ENCODE measurements around the gene NSRP1. TPM values are rescaled to one million over a fixed set of nuclear protein-coding genes. Genes with fewer than 3 reads are reported as not detected.
"Not testable (repeated sequence)": the region's sequence is repeated elsewhere in the genome, so short reads cannot be mapped to it uniquely, and the experiment has no call there.

The NSRP1 gene
- total RNA-seq, 2 donors from 2014 or later, result 20.9 TPM

DNA sequence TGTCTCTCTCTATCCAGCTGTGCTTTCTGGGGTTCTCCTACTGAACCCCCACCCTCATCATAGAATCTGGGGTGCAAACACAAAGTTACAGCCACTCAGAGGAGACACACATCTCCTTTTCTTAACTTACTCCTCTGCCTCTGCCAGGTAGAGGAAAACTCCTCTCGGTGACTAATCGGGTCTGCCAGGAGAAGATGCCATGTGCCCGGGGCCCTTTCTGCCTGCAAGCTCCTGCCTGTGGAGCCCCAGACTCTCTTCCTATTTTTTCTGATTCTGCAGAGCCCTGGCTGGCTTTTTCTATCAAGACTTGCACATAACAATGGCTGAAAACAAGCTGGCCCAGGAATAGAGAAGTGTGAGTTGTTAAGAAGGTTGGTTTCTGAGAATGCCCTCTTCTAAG, 108.5 kb downstream of the NSRP1 start:
- Histone ChIP-seq H3K4me3 (no peak overlapping the region), H3K9ac (ENCODE audit: low read depth in 2 of 2, low read length in 2 of 2) (no peak overlapping the region), H3K4me1 (no peaks in the 10 kb centered on the region), H3K27me3 (no peaks in the 10 kb centered on the region), H3K27ac (no peak overlapping the region), H3K9me3 (no peaks in the 10 kb centered on the region), H3K36me3 (no peaks in the 10 kb centered on the region)
- intact Hi-C loops (cut with DNase I), result no loop called here
- no peak for TF ChIP-seq CTCF (IDR thresholded peaks at IDR 0.05)
- DNase-seq, result no peak

- no peak overlapping the region for H3K4me3 ChIP-seq
- H3K27ac ChIP-seq, result no peak overlapping the region
- H3K4me1 ChIP-seq, result no peaks in the 10 kb centered on the region
- H3K27me3 ChIP-seq, result no peaks in the 10 kb centered on the region
- H3K9ac ChIP-seq (ENCODE audit: low read depth in 2 of 2, low read length in 2 of 2), result no peak overlapping the region
- no peak for TF ChIP-seq CTCF (IDR thresholded peaks at IDR 0.05)
- intact Hi-C loops (cut with DNase I), result no loop called here
- H3K36me3 ChIP-seq, result no peaks in the 10 kb centered on the region
- H3K9me3 ChIP-seq, result no peaks in the 10 kb centered on the region
- no peak for DNase-seq
Observed at GRCh38 chr17:30225919-30226553, 109.4 kb downstream of the NSRP1 start.

GRCh38 chr17:30226878-30227277, 110.3 kb downstream of the NSRP1 start:
- Histone ChIP-seq H3K27ac (no peak overlapping the region), H3K36me3 (no peaks in the 10 kb centered on the region), H3K27me3 (no peaks in the 10 kb centered on the region), H3K9ac (ENCODE audit: low read depth in 2 of 2, low read length in 2 of 2) (no peak overlapping the region), H3K4me1 (no peaks in the 10 kb centered on the region), H3K4me3 (no peak overlapping the region), H3K9me3 (no peaks in the 10 kb centered on the region)
- intact Hi-C loops (cut with DNase I), result no loop called here
- no peak for DNase-seq
- no peak for TF ChIP-seq CTCF (IDR thresholded peaks at IDR 0.05)

- no peaks in the 10 kb centered on the region for H3K9me3 ChIP-seq
- intact Hi-C loops (cut with DNase I), result no loop called here
- H3K4me3 ChIP-seq, result no peak overlapping the region
- H3K27me3 ChIP-seq, result no peaks in the 10 kb centered on the region
- H3K9ac ChIP-seq (ENCODE audit: low read depth in 2 of 2, low read length in 2 of 2), result no peak overlapping the region
- no peak for TF ChIP-seq CTCF (IDR thresholded peaks at IDR 0.05)
- no peaks in the 10 kb centered on the region for H3K36me3 ChIP-seq
- no peaks in the 10 kb centered on the region for H3K4me1 ChIP-seq
- H3K27ac ChIP-seq, result no peak overlapping the region
- DNase-seq, result no peak
Observed at GRCh38 chr17:30228011-30228410, 111.4 kb downstream of the NSRP1 start.

DNA sequence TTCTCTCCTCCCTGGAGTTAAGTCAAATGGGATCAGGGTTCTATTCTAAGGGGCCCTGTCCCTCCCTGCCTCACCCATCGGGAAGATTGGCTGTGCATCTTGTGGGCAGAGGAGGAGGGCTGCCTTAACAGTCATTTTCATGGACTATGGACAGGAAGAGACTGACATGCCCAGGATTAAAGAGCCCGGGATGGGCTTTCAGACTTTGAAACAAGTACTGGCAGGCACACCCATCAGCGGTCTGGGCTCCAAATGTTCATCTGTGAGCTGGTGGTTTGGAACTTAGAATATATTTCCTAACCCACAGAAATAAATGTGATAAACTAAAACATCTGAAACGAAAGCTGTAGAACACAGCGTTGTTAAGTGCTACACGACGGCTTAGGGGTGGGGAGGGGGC, 112.4 kb downstream of the NSRP1 start:
- no peak overlapping the region for H3K27ac ChIP-seq
- DNase-seq, result no peak
- no peaks in the 10 kb centered on the region for H3K36me3 ChIP-seq
- TF ChIP-seq CTCF (IDR thresholded peaks at IDR 0.05), result no peak
- H3K4me1 ChIP-seq, result no peaks in the 10 kb centered on the region
- no peak overlapping the region for H3K9ac ChIP-seq (ENCODE audit: low read depth in 2 of 2, low read length in 2 of 2)
- no peak overlapping the region for H3K4me3 ChIP-seq
- intact Hi-C loops (cut with DNase I), result no loop called here
- H3K27me3 ChIP-seq, result no peaks in the 10 kb centered on the region
- H3K9me3 ChIP-seq, result no peaks in the 10 kb centered on the region

GRCh38 chr17:30230009-30230408, 113.4 kb downstream of the NSRP1 start:
- intact Hi-C loops (cut with DNase I), result loop anchor here (10.0 kb wide), 1 partner anchor 105 kb away; no protein-coding TSS in a partner anchor

More at GRCh38 chr17:30230009-30230408, 113.4 kb downstream of the NSRP1 start:
- not testable (repeated sequence) for H3K9ac ChIP-seq (ENCODE audit: low read depth in 2 of 2, low read length in 2 of 2); H3K36me3 ChIP-seq; H3K4me3 ChIP-seq; H3K9me3 ChIP-seq; H3K4me1 ChIP-seq; H3K27me3 ChIP-seq; H3K27ac ChIP-seq; DNase-seq
